Retinal pigment epithelial cell (primary cell): Measurements from ENCODE around the gene PLK2.
A peak's percentile ranks its signal among the peaks of the same experiment; 100 is the strongest.

Experiments used
- DNase-seq: peaks from one replicate; pipeline ENCODE4 v3.0.0-alpha.2; 2010; ENCODE audit warnings: low read depth
- H3K4me3 ChIP-seq: 2 replicates; pipeline ENCODE4 v1.5.1; 2011; ENCODE audit warnings: mild to moderate bottlenecking, low read length, control low read depth, moderate library complexity
- CTCF ChIP-seq: conservative IDR thresholded peaks from 2 replicates; pipeline ENCODE4 v1.5.1; 2011; ENCODE audit warnings: low read depth, low read length, control low read depth, inconsistent platforms

PLK2 gene

GRCh38 chr5:58481066-58481676 is 21.3 kb upstream of the PLK2 start:
- no peak overlapping the region for H3K4me3 ChIP-seq
- DNase-seq, result no peak
- TF ChIP-seq CTCF, result no peak

- TF ChIP-seq CTCF, result peak; percentile 43
- no peak for DNase-seq
- no peak overlapping the region for H3K4me3 ChIP-seq
Observed at GRCh38 chr5:58477760-58478376, 18.0 kb upstream of the PLK2 start.

- no peak overlapping the region for H3K4me3 ChIP-seq
- no peak for TF ChIP-seq CTCF
- DNase-seq, result no peak
Observed at GRCh38 chr5:58475404-58475803, 15.5 kb upstream of the PLK2 start.

GRCh38 chr5:58469896-58470295 is 10.0 kb upstream of the PLK2 start:
- no peak for DNase-seq
- no peak for TF ChIP-seq CTCF
- H3K4me3 ChIP-seq, result no peak overlapping the region

- no peak for DNase-seq
- no peak for TF ChIP-seq CTCF
- no peak overlapping the region for H3K4me3 ChIP-seq
Observed at GRCh38 chr5:58466939-58467338, 7.1 kb upstream of the PLK2 start.

DNA sequence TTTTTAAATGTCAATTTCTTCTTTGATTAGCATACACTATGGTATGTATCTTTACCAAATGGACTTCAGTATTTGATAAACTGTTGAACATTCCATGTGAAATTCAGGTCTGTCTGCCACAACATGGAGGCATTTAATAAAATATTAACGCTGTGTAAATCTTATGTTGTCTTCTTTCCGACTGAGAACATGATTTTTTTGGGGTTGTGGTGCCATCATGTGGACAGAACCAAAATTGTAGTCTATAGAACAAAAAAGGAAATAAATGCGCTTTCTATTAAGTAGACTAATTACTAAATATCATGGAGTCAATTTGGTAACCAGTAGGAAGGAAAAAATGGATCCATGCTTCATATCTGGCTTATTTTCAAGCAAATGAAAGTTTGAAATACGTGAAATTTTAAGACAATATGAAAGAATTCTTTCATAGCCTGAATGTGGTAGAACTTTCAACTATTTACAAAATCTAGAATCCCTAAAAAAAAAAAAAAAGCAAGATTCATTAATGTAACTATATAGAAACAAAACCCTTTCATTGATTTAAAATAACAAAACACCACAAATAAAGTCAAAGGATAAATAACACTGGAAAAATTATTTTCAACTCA is 2.8 kb upstream of the PLK2 start:
- no peak overlapping the region for H3K4me3 ChIP-seq
- no peak for DNase-seq
- peak; percentile 41 for TF ChIP-seq CTCF

DNA sequence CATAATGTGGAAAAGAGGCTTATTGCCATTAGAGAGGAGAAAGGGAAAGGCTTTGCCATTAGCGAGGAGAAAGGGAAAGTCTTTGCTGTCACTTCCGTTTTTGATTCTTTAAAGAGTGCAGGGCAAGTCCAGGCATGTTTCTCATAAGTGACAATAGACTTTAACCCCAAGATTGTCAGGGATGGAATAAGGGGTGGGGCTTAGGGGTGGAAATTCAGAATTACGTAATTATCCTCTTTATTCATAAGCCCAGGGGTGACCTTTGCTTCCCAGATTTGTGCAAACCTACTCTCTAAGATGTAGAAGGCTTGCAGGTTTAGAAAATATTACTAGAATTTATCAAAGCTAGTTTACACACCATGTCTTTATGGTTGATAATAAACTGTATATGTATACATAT is 2.3 kb upstream of the PLK2 start:
- no peak for DNase-seq
- TF ChIP-seq CTCF, result no peak
- no peak overlapping the region for H3K4me3 ChIP-seq
